Measurements from ENCODE around the gene AFDN. TPM values are rescaled to one million over a fixed set of nuclear protein-coding genes. Genes with fewer than 3 reads are reported as not detected.

AFDN gene
- total RNA-seq, 8 experiments from 2014 or later: 18.1 to 161 (median 103) TPM

DNA sequence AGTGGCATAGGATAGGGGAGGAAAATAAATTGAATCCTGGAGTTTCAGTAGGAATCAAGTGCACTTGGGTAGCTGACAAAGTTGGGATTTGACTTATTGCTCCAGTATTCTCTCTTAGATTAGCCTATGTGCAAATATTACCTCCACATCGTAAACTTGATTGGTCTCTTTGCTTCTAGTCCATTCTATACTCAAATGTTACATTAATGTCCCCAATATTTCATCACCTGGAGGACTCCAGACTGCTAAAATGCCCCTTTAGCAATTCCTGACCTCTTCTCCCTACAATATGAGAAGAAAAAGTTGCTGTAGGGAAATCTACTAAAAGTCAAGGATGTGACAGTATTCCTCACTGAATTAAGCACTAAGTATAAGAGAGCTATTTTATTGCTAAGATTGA lies 16.3 kb downstream of the AFDN start:
- 67 to 100% (median 100%) methylated on average over 1 of the region's 1 CpG; no CpG with 5 or more reads in 2 of the 10 experiments for WGBS, 10 experiments
- in situ Hi-C loops (cut with MboI; ENCODE audit: low pct_unique_long_range_greater_than_20kb in 2 of 9, low sequenced_read_pairs in 9 of 9, unreplicated experiment in 9 of 9): no loop called here
- ATAC-seq (replicated peaks in 6 of 8): peak in 2 of 8 experiments; percentile 16 to 32
- H3K27ac ChIP-seq: no peak overlapping the region
- H3K4me3 ChIP-seq: no peak overlapping the region
- peaks cover 31 to 35% of the 10 kb centered on the region in 2 donors for H3K4me1 ChIP-seq (replicated peaks in 1 of 2)

DNA sequence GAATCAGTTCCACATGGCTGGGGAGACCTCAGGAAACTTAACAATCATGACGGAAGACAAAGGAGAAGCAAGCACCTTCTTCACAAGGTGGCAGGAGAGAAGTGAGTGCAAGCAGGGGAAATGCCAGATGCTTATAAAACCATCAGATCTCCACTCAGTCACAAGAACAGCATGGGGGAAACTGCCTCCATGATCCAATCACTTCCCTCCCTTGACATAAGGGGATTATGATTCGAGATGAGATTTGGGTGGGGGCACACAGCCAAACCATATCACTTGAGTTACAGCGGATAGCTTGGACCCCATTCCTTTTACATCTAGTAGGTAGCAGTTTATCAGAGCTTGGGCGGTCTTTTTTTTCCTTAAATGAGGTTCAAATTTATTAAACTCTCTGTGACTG lies 19.1 kb downstream of the AFDN start:
- Histone ChIP-seq H3K4me3 (no peak overlapping the region), H3K4me1 (replicated peaks in 1 of 2) (peaks cover 16 to 26% of the 10 kb centered on the region in 2 donors), H3K27ac (no peak overlapping the region)
- in situ Hi-C loops (cut with MboI; ENCODE audit: low pct_unique_long_range_greater_than_20kb in 2 of 9, low sequenced_read_pairs in 9 of 9, unreplicated experiment in 9 of 9): no loop called here
- 78 to 100% (median 90%) methylated on average over 1 to 4 of the region's 4 CpGs for WGBS, 10 experiments
- ATAC-seq (replicated peaks in 6 of 8): no peak

DNA sequence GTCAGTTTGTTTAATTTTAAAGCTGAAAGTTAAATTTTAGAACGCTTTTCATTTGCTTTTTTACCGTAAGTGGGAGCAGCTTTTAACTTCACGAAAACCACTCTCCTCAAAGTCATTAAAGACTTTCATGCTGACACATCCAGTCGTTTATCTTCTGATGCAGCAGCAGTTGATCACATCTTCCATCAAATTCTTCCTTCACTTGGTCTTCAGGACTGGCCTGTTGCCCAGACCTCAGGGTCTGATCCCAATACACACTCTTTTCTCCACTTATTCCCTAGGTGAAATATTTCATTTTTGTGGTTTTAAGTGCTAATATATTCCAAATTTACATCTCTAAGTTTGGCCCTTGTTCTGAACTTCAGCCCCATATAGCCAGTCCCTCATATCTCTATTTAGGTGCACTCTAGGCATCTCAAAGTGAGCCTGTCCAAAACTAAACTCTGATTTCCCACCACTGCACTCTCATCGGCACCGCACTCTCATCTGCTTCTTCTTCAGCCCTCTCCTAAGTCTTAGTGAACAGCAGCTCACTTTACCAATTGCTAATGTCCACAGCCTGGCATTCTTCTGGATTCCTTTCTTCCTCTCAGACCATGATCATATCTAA lies 20.4 kb downstream of the AFDN start:
- no peak for ATAC-seq (replicated peaks in 6 of 8)
- no peak overlapping the region for H3K27ac ChIP-seq

DNA sequence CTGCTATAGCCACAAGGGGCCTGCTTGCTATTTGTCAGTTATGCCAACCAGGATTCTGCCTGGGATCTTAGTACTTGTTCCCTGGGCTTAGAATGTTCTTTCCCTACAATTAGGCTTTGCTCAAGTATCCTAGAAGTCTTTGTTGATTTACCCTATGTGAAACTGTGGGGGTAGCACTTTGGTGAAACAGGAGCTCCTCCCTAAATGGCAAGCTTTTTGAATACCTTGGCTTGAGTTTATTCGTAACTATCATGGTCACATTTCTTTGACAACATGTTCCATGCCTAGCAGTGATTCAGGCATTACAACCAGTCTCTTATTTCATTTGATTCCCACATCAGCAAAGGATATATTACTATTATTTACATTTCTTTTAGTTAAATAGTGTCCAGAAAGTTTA lies 21.2 kb downstream of the AFDN start:
- Histone ChIP-seq H3K4me3 (no peak overlapping the region), H3K4me1 (replicated peaks in 1 of 2) (peaks cover 13 to 17% of the 10 kb centered on the region in 2 donors), H3K27ac (no peak overlapping the region)
- no peak for ATAC-seq (replicated peaks in 6 of 8)
- in situ Hi-C loops (cut with MboI; ENCODE audit: low pct_unique_long_range_greater_than_20kb in 2 of 9, low sequenced_read_pairs in 9 of 9, unreplicated experiment in 9 of 9): no loop called here
- 83 to 100% (median 100%) methylated on average over 1 of the region's 1 CpG; no CpG with 5 or more reads in 2 of the 10 experiments for WGBS, 10 experiments

More for the DNA sequence above, 20.4 kb downstream of the AFDN start:
- in situ Hi-C loops (cut with MboI; ENCODE audit: low pct_unique_long_range_greater_than_20kb in 2 of 9, low sequenced_read_pairs in 9 of 9, unreplicated experiment in 9 of 9): no loop called here
- Histone ChIP-seq H3K4me3 (no peak overlapping the region), H3K4me1 (replicated peaks in 1 of 2) (peaks cover 16 to 21% of the 10 kb centered on the region in 2 donors)
- 63 to 100% (median 79%) methylated on average over 2 to 6 of the region's 6 CpGs for WGBS, 10 experiments

DNA sequence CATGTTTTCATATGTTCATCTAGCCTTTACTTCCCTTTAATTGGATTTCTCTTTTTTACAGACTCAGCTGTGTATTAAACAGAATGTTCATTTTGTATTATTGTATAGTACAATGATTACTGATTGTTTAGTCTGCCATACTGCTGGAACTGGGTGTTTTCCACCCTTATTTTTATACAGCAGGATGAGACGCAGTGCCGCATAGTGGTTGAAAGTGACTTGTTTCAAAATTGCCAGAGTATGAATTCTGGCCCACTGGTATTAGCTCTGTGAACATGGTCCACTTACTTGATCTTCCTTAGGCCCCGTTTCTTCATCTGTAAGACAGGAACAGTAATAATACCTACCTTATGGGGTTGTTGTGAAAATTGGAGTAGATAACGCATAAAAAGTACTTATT lies 22.1 kb downstream of the AFDN start:
- in situ Hi-C loops (cut with MboI; ENCODE audit: low pct_unique_long_range_greater_than_20kb in 2 of 9, low sequenced_read_pairs in 9 of 9, unreplicated experiment in 9 of 9): no loop called here
- Histone ChIP-seq H3K27ac (no peak overlapping the region), H3K4me3 (no peak overlapping the region), H3K4me1 (replicated peaks in 1 of 2) (peaks cover 4 to 12% of the 10 kb centered on the region in 2 donors)
- no peak for ATAC-seq (replicated peaks in 6 of 8)
- 90 to 100% (median 97%) methylated on average over 1 to 4 of the region's 4 CpGs; no CpG with 5 or more reads in 1 of the 10 experiments for WGBS, 10 experiments

DNA sequence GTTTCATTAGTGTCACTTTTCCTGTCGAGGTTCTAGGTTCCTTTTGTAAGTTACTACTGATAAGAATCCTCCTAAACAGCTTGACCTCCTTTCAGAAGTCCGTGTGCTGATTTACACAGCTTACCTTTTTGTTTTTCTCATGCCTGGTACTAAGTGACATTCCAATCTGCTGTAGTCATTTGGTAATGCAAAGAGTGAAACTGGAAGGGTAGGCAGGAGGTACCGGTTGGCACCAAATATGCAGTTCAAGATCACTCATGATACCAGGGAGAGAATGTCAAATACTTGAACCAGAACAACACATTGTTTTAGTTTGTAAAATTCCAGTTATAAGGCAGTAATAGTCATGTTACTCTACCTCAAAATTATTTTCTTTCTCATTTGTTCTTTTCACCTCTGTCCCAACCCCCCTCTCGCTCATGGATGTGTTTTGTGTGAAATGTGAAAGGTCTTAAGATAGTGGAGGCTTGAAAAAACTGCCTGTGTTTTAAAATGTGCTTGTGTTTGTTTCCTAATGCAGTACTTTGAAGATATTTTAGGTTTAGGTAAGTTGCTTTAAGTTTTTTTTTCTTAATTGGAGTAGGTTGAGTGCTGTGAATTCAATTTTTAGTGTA lies 23.2 kb downstream of the AFDN start:
- Histone ChIP-seq H3K4me3 (no peak overlapping the region), H3K4me1 (replicated peaks in 1 of 2) (peaks cover 2 to 12% of the 10 kb centered on the region in 2 donors), H3K27ac (no peak overlapping the region)
- 18 to 88% (median 50%) methylated on average over 2 to 4 of the region's 4 CpGs for WGBS, 10 experiments
- peak in 1 of 8 experiments; percentile 57 for ATAC-seq (replicated peaks in 6 of 8)
- in situ Hi-C loops (cut with MboI; ENCODE audit: low pct_unique_long_range_greater_than_20kb in 2 of 9, low sequenced_read_pairs in 9 of 9, unreplicated experiment in 9 of 9): no loop called here

DNA sequence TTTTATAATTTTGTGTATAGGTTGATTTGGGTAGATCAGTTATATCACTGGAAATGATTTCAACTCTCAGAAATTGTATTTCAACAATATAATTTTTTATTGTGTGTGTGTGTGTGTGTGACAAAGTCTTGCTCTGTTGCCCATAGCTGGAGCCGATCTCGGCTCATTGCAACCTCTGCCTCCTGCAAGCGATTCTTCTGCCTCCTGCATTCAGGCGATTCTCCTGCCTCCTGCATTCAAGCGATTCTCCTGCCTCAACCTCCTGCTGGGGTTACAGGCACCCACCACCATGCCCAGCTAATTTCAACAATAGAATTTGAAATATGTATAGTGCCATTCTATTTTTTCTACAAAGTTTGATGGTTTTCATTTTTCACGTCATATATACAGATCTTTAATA lies 24.1 kb downstream of the AFDN start:
- WGBS, 10 experiments: 60 to 100% (median 82%) methylated on average over 1 to 6 of the region's 6 CpGs
- no peak overlapping the region for H3K27ac ChIP-seq
- no peak overlapping the region for H3K4me3 ChIP-seq
- in situ Hi-C loops (cut with MboI; ENCODE audit: low pct_unique_long_range_greater_than_20kb in 2 of 9, low sequenced_read_pairs in 9 of 9, unreplicated experiment in 9 of 9): no loop called here
- ATAC-seq (replicated peaks in 6 of 8): no peak
- H3K4me1 ChIP-seq (replicated peaks in 1 of 2): peaks cover 2 to 12% of the 10 kb centered on the region in 2 donors

DNA sequence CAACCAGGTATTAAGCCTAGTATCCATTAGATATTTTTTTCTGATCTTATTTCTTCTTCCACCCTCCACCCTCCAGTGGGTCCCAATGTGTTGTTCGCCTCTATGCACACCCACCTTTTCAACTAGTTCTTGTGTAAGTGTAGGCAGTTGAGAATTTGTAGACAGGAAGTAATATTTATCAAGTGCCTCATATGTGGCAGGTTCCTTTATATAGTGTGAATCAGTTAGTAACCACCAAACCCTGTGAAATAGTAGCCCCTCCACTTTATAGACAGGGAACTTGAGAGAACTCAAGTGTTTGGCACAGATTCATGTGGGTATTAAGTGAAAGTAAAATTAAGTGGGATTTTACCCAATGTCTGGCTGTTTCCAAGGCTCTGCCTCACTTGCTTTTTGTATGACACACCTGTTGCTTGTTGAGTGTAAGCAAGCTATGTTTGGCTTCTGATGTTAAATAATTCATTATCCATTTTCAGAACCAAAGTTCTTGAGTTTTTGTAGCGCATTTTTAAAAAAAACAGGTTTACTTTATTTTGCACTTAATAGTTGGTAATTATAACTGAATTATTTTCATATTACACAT lies 24.8 kb downstream of the AFDN start:
- no peak for ATAC-seq (replicated peaks in 6 of 8)
- in situ Hi-C loops (cut with MboI; ENCODE audit: low pct_unique_long_range_greater_than_20kb in 2 of 9, low sequenced_read_pairs in 9 of 9, unreplicated experiment in 9 of 9): no loop called here
- Histone ChIP-seq H3K4me1 (replicated peaks in 1 of 2) (peaks cover 2 to 12% of the 10 kb centered on the region in 2 donors), H3K4me3 (no peak overlapping the region), H3K27ac (no peak overlapping the region)
- 80 to 100% (median 100%) methylated on average over 1 to 2 of the region's 2 CpGs for WGBS, 10 experiments

DNA sequence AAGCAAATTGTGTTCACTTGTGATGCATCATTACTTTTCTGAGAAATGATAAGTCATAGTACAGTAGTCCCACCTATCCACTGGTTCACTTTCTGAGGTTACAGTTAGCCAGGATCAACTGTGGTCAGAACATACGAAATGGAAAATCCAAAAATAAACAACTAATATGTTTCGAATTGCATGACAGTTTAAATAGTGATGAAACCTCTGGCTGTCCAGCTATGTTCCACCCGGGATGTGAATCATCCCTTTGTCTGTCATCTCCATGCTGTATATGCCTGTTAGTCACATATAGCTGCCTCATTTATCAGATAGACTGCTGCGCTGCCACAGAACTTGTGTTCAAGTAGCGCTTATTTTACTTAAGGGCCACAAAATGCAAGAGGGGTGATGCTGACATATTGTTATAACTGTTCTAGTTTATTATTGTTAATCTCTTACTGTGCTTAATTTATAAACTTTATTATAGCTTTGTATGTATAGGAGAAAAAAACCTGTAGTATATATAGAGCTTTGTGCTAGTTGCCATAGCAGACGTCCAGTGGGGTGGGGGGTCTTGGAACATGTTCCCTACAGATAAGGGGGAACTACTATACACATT lies 29.2 kb downstream of the AFDN start:
- Histone ChIP-seq H3K4me3 (no peak overlapping the region), H3K27ac (no peak overlapping the region), H3K4me1 (replicated peaks in 1 of 2) (peaks cover 31 to 33% of the 10 kb centered on the region in 2 donors)
- in situ Hi-C loops (cut with MboI; ENCODE audit: low pct_unique_long_range_greater_than_20kb in 2 of 9, low sequenced_read_pairs in 9 of 9, unreplicated experiment in 9 of 9): no loop called here
- peak; percentile 32 to 98 (median 62) for ATAC-seq (replicated peaks in 6 of 8)
- WGBS, 10 experiments: 8 to 100% (median 79%) methylated on average over 1 to 6 of the region's 6 CpGs

DNA sequence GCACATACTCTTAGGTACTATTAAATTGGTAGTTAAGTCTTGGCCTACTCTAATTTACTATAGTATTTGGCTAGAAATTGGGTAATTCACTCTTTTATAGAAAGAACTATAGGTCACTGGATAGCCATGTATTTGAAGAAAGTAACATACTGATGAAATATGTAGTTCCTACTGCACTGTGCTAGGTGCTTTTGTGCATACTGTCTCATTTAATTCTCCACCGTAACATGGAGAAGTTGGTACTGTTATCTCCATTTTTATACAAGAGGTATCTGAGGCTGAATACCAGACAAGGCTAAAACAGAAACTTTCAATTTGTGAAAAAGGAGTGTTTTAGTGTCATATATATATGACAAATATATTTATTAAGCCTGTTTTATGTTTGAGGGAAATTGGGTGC lies 29.8 kb downstream of the AFDN start:
- no peak for ATAC-seq (replicated peaks in 6 of 8)
- peaks cover 36 to 39% of the 10 kb centered on the region in 2 donors for H3K4me1 ChIP-seq (replicated peaks in 1 of 2)
- in situ Hi-C loops (cut with MboI; ENCODE audit: low pct_unique_long_range_greater_than_20kb in 2 of 9, low sequenced_read_pairs in 9 of 9, unreplicated experiment in 9 of 9): no loop called here
- no peak overlapping the region for H3K27ac ChIP-seq
- no peak overlapping the region for H3K4me3 ChIP-seq
- 100% methylated on average over 1 of the region's 1 CpG; no CpG with 5 or more reads in 2 of the 10 experiments for whole genome bisulfite sequencing, 10 experiments

DNA sequence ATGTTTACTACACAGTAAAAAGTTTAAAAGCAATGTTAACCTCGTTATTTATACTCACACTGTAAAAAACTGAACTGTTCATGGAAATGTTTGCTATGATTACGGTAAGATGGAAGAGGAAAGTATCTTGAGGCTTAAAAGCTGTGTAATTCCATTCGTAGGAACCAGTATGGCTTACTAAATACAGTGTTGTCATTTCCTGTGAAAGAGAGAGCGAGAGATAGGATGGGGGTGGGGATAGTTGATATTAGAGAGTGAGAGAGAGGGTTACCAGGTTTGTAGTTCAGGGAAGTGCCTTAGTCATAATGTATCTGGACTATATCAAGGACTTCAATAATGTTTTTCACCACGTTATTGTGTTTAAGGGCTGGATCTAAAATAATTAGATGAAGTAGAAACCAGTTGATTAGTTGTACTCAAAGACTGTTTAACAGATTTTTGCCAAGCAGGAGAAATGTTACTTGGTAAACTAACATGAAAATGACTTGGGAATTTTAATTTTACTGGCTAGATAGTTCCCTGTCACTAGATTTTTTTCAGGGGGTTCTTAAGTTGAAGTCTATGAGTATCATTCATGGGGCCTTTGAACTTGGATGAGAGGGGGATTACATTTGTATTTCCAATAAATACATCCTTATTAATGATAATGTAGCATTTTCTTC lies 30.4 kb downstream of the AFDN start:
- 67 to 92% (median 73%) methylated on average over 2 to 5 of the region's 5 CpGs for WGBS, 10 experiments
- Histone ChIP-seq H3K27ac (no peak overlapping the region), H3K4me3 (no peak overlapping the region), H3K4me1 (replicated peaks in 1 of 2) (peaks cover 40 to 44% of the 10 kb centered on the region in 2 donors)
- in situ Hi-C loops (cut with MboI; ENCODE audit: low pct_unique_long_range_greater_than_20kb in 2 of 9, low sequenced_read_pairs in 9 of 9, unreplicated experiment in 9 of 9): no loop called here
- ATAC-seq (replicated peaks in 6 of 8): peak in 5 of 8 experiments; percentile 32 to 78 (median 57)

DNA sequence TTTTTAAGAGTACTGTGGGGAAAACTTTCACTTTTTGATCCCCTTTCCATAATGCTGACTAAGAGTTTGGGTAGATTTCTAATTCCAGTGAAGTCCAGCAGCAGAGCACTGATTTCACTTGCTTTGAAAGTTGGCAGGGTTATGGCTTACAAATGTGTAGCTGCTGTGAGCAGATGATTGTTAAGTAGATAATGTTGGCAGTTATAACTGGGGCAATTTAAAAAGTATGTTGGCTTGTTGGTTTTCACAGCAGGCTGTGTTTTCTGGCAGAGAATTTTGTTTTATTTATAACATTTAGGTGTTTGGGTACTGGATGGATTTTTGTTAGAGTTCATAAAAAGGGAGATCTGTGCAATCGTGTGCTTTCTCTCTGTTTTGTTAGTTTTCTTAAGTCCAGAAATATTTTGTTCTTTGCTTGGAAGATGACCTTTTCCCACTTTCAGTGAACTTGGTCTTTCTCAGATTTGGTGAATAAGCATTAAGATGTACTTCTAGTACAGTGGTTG lies 31.4 kb downstream of the AFDN start:
- WGBS, 10 experiments: 0 to 85% (median 63%) methylated on average over 1 of the region's 1 CpG; no CpG with 5 or more reads in 3 of the 10 experiments
- Histone ChIP-seq H3K4me1 (replicated peaks in 1 of 2) (peaks cover 33 to 44% of the 10 kb centered on the region in 2 donors), H3K4me3 (no peak overlapping the region), H3K27ac (no peak overlapping the region)
- in situ Hi-C loops (cut with MboI; ENCODE audit: low pct_unique_long_range_greater_than_20kb in 2 of 9, low sequenced_read_pairs in 9 of 9, unreplicated experiment in 9 of 9): no loop called here
- ATAC-seq (replicated peaks in 6 of 8): peak in 4 of 8 experiments; percentile 12 to 27 (median 17)

All from motor neuron (in vitro differentiated cells).